NB4 (cell line): ENCODE results near the gene RNF182.

ENCODE experiments used
- MYC ChIP-seq: IDR thresholded peaks from 2 replicates; pipeline ENCODE4 v1.6.1; 2011; ENCODE audit warnings: low read depth, low read length
- TF ChIP-seq, protein P1 (sequence below): IDR thresholded peaks from one replicate; pipeline ENCODE4 v1.5.1; 2012; ENCODE audit warnings: low read depth, low read length

- TF ChIP-seq, protein P1, sequence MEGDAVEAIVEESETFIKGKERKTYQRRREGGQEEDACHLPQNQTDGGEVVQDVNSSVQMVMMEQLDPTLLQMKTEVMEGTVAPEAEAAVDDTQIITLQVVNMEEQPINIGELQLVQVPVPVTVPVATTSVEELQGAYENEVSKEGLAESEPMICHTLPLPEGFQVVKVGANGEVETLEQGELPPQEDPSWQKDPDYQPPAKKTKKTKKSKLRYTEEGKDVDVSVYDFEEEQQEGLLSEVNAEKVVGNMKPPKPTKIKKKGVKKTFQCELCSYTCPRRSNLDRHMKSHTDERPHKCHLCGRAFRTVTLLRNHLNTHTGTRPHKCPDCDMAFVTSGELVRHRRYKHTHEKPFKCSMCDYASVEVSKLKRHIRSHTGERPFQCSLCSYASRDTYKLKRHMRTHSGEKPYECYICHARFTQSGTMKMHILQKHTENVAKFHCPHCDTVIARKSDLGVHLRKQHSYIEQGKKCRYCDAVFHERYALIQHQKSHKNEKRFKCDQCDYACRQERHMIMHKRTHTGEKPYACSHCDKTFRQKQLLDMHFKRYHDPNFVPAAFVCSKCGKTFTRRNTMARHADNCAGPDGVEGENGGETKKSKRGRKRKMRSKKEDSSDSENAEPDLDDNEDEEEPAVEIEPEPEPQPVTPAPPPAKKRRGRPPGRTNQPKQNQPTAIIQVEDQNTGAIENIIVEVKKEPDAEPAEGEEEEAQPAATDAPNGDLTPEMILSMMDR, result no peak
- no peak for TF ChIP-seq MYC
Measured at GRCh38 chr6:14020551-14020950, 95.8 kb downstream of the RNF182 start.
